Body of pancreas (tissue), 4 donors: ENCODE measurements around the gene KANK3.

ENCODE experiments used
- CTCF ChIP-seq, 7 experiments: fragments of 450-650 bp in 4 of 7; fragments of 200-600 bp in 3 of 7; sonication (generic) in 3 of 7; IDR thresholded peaks; one replicate each; pipeline ENCODE4 v1.5.1; 2016 to 2019; ENCODE audit warnings: antibody characterized with exemption in 7 of 7
- POLR2A ChIP-seq, 3 donors: fragments of 450-650 bp; IDR thresholded peaks; one replicate each; pipeline ENCODE4 v1.6.1; 2016; ENCODE audit warnings: antibody characterized with exemption in 3 of 3, mild to moderate bottlenecking in 2 of 3

- TF ChIP-seq POLR2A (IDR thresholded peaks at IDR 0.05): no peak
- TF ChIP-seq CTCF (IDR thresholded peaks at IDR 0.05): no peak
Measured at GRCh38 chr19:8337728-8338127, 5.3 kb downstream of the KANK3 start.
